ENCODE data around the gene CHAF1A.

The CHAF1A gene

DNA sequence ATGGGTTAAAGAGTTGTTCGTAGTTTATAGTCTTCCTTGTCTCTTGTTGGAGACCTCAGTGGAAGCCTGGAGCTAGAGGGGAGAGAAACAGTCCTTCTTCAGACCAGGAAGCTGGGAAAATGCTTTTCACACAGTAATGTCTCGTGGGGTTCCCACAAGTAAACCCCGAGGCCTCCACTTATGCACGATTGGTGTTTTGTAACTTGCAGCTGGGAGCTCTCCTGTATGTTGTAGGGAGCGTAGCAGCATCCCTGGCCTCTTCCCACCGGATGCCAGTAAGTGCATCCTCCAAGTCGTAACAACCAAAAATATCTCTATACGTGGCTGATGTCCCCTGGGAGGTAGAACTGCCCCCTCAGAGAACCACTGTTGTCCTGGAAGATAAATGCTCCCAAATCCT, 3.5 kb downstream of the CHAF1A start:
- H3K27ac ChIP-seq, result no peak overlapping the region
- H3K27me3 ChIP-seq, result no peaks in the 10 kb centered on the region
- H3K36me3 ChIP-seq, result peaks cover 18% of the 10 kb centered on the region
- H3K9me3 ChIP-seq, result no peaks in the 10 kb centered on the region
- H3K4me3 ChIP-seq (ENCODE audit: low read depth in 1 of 2, low read length in 1 of 2), result no peak overlapping the region
- H3K4me1 ChIP-seq (ENCODE audit: control insufficient read depth in 1 of 2, insufficient read depth in 1 of 2, low read depth in 1 of 2, low read length in 1 of 2), result peaks cover 18 to 19% of the 10 kb centered on the region in 2 experiments
- TF ChIP-seq, protein P1, sequence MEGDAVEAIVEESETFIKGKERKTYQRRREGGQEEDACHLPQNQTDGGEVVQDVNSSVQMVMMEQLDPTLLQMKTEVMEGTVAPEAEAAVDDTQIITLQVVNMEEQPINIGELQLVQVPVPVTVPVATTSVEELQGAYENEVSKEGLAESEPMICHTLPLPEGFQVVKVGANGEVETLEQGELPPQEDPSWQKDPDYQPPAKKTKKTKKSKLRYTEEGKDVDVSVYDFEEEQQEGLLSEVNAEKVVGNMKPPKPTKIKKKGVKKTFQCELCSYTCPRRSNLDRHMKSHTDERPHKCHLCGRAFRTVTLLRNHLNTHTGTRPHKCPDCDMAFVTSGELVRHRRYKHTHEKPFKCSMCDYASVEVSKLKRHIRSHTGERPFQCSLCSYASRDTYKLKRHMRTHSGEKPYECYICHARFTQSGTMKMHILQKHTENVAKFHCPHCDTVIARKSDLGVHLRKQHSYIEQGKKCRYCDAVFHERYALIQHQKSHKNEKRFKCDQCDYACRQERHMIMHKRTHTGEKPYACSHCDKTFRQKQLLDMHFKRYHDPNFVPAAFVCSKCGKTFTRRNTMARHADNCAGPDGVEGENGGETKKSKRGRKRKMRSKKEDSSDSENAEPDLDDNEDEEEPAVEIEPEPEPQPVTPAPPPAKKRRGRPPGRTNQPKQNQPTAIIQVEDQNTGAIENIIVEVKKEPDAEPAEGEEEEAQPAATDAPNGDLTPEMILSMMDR (IDR thresholded peaks at IDR 0.05), result no peak

DNA sequence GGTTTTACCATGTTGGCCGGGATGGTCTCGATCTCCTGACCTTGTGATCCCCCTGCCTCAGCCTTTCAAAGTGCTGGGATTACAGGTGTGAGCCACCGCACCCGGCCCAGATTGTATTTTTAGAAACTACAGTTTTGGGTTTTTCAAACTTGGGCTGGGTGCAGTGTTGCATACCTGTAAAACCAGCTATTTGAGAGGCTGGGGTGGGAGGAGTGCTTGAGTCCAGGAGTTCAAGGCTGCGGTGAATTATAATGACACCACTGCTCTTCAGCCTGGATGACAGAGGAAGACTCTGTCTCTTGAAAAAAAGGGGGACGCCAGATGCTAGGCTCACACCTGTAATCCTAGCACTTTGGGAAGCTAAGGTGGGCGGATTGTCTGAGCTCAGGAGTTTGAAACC, 4.2 kb downstream of the CHAF1A start:
- Histone ChIP-seq H3K4me1 (ENCODE audit: control insufficient read depth in 1 of 2, insufficient read depth in 1 of 2, low read depth in 1 of 2, low read length in 1 of 2) (peaks cover 12 to 13% of the 10 kb centered on the region in 2 experiments), H3K4me3 (ENCODE audit: low read depth in 1 of 2, low read length in 1 of 2) (no peak overlapping the region), H3K36me3 (peaks cover 18% of the 10 kb centered on the region), H3K9me3 (no peaks in the 10 kb centered on the region), H3K27me3 (no peaks in the 10 kb centered on the region), H3K27ac (no peak overlapping the region)
- TF ChIP-seq, protein P1 (IDR thresholded peaks at IDR 0.05), result no peak

DNA sequence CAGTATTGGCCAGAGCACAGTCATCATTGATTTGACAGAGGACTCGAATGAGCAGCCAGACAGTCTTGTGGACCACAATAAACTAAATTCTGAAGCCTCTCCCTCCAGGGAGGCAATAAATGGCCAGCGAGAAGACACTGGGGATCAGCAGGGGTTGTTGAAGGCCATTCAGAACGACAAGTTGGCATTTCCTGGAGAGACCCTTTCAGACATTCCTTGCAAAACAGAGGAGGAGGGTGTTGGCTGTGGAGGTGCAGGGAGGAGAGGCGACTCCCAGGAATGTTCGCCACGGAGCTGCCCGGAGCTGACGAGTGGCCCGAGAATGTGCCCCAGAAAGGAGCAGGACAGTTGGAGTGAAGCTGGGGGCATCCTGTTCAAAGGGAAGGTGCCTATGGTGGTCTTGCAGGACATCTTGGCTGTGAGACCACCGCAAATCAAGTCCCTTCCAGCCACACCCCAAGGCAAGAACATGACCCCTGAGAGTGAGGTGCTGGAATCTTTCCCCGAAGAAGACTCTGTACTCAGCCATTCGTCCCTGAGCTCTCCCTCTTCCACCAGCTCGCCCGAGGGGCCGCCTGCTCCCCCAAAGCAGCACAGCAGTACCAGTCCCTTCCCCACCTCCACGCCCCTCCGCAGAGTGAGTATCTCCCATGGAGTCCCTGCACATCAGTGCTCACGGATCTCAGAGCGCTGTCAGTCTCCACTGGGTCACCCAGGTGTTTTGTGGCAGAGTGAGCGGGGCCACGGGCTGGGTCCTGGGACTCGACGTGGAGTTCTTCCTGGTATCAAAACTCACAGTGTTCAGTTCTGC, 6.9 kb downstream of the CHAF1A start:
- Histone ChIP-seq H3K27me3 (no peaks in the 10 kb centered on the region), H3K36me3 (peaks cover 27% of the 10 kb centered on the region), H3K27ac (no peak overlapping the region), H3K4me1 (ENCODE audit: control insufficient read depth in 1 of 2, insufficient read depth in 1 of 2, low read depth in 1 of 2, low read length in 1 of 2) (no peaks in the 10 kb centered on the region), H3K9me3 (no peaks in the 10 kb centered on the region), H3K4me3 (ENCODE audit: low read depth in 1 of 2, low read length in 1 of 2) (no peak overlapping the region)
- TF ChIP-seq, protein P1 (IDR thresholded peaks at IDR 0.05), result no peak

DNA sequence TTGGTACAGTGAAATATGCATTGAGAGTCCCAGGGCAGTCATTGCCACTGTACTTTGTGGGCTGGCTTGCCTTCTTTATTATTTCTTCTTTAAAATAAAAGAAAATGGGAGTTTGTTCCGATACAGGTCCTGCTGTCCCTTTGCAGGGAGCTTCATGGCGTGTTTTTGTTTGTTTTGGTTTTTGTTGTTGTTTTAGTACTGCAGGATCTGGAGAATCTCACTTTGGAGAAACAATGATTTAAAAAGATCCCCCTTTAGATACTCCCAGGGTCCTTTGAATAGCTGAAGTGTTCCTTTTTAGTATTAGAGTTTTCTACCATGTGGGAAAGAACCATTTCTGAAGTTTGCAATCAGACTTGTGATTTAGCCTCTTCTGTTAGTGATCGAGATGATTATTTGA, 11.1 kb downstream of the CHAF1A start:
- no peak overlapping the region for H3K27ac ChIP-seq
- H3K9me3 ChIP-seq, result no peaks in the 10 kb centered on the region
- H3K27me3 ChIP-seq, result no peaks in the 10 kb centered on the region
- TF ChIP-seq, protein P1 (IDR thresholded peaks at IDR 0.05), result no peak
- H3K36me3 ChIP-seq, result peaks cover 35% of the 10 kb centered on the region
- H3K4me1 ChIP-seq (ENCODE audit: control insufficient read depth in 1 of 2, insufficient read depth in 1 of 2, low read depth in 1 of 2, low read length in 1 of 2), result no peaks in the 10 kb centered on the region
- H3K4me3 ChIP-seq (ENCODE audit: low read depth in 1 of 2, low read length in 1 of 2), result no peak overlapping the region

DNA sequence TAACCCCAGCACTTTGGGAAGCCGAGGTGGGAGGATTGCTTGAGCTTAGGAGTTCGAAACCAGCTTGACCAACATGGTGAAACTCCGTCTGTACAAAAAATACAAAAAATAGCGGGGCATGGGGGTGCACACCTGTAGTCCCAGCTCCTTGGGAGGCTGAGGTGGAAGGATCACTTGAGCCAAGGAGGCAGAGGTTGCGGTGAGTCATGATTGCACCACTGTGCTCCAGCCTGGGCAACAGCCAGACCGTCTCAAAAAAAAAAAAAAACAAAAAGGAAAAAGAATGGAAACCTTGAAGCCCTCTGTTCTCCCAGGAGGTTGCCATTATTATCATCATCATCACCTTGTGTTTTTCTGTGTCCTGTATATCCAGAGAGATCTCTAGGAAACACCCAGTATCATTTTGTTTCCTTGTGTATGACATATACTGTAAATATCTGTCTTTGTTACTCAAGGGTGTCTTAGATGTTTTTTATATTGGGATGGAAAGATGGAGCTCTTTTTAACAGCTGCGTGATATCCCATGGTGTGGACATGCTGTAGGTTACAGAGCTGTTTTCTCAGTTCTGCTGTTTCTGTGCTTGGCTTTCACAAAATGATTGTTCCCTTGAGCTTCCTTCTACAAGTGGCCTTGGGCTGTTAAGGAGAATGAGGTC, 11.8 kb downstream of the CHAF1A start:
- Histone ChIP-seq H3K4me3 (ENCODE audit: low read depth in 1 of 2, low read length in 1 of 2) (no peak overlapping the region), H3K4me1 (ENCODE audit: control insufficient read depth in 1 of 2, insufficient read depth in 1 of 2, low read depth in 1 of 2, low read length in 1 of 2) (no peaks in the 10 kb centered on the region), H3K9me3 (no peaks in the 10 kb centered on the region), H3K27me3 (no peaks in the 10 kb centered on the region), H3K36me3 (peaks cover 28% of the 10 kb centered on the region), H3K27ac (no peak overlapping the region)
- TF ChIP-seq, protein P1 (IDR thresholded peaks at IDR 0.05), result no peak

Data from neutrophil (primary cell).